ACHN (cell line): Measurements from ENCODE around the gene BRME1.

Experiments
- DNase-seq: peaks from one replicate; pipeline ENCODE4 v3.0.0-alpha.2; 2015
- in situ Hi-C: cut with HindIII; loops from 2 replicates; pipeline ENCODE4 v1.10.0; 2017; ENCODE audit warnings: low sequenced_read_pairs, low pct_ligation_motif_present, low pct_unique_long_range_greater_than_20kb

The BRME1 gene

GRCh38 chr19:13905634-13906520, at the start of gene BRME1, which contains the start of gene CC2D1A:
BRME1 (minus strand) TSS chr19:13906117; CDS start chr19:13904892, 1,225 bp downstream.
CC2D1A (plus strand) TSS chr19:13906201; CDS start chr19:13906442, 241 bp downstream.
- in situ Hi-C loops = no loop called here
- DNase-seq = peak; percentile 87

- in situ Hi-C loops = no loop called here
- no peak for DNase-seq
These were observed 48.3 kb upstream of the BRME1 start for GRCh38 chr19:13954185-13954584.

GRCh38 chr19:13952931-13953531, 47.1 kb upstream of the BRME1 start:
- peak; percentile 48 for DNase-seq
- in situ Hi-C loops = no loop called here

DNA sequence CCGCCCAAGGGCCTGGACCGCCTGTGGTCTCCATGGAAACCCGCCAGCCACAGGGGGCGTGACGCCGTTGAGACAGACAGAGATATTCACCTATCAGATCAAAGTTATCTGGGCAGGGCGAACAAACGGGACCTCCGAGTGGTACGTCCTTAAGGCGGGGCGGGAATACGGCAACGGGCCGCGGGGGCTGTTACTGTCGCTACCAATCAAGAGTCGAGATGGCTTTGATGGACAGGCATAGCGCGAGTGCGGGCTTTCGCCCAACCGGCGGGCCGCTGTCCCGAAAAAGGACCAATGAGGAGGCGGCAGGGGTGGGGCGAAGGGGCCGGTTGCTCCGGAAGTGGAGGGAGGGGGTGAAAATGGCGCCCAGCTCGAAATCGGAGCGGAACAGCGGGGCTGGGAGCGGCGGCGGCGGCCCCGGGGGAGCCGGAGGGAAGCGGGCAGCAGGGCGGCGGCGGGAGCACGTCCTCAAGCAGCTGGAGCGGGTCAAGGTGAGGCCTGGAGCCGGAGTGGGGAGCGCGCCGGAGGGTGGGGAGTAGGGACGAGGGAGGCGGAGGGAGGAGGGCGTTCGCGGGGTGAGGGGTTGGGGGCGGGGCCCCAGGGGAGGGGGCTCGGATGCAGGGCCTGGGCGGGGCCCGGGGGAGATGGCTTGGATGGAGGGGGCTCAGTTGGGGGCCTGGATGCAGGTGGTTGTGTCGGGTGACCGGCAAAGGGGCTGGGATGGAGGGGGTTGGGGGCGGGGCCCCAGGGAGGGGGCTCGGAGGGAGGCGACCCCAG, 46.4 kb upstream of the BRME1 start, which contains the start of gene DCAF15:
TSS of gene DCAF15 (plus strand) at position 356 of the 777 bp plus-strand sequence. CDS start at position 360, 4 bp downstream.
- DNase-seq = peak; percentile 98
- in situ Hi-C loops = no loop called here

- DNase-seq = no peak
- in situ Hi-C loops = no loop called here
These were observed 45.9 kb upstream of the BRME1 start for GRCh38 chr19:13951799-13952153.

- no peak for DNase-seq
- in situ Hi-C loops = no loop called here
These were observed 45.1 kb upstream of the BRME1 start for GRCh38 chr19:13951043-13951442.

GRCh38 chr19:13946414-13946813, 40.5 kb upstream of the BRME1 start:
- no peak for DNase-seq
- in situ Hi-C loops = no loop called here

DNA sequence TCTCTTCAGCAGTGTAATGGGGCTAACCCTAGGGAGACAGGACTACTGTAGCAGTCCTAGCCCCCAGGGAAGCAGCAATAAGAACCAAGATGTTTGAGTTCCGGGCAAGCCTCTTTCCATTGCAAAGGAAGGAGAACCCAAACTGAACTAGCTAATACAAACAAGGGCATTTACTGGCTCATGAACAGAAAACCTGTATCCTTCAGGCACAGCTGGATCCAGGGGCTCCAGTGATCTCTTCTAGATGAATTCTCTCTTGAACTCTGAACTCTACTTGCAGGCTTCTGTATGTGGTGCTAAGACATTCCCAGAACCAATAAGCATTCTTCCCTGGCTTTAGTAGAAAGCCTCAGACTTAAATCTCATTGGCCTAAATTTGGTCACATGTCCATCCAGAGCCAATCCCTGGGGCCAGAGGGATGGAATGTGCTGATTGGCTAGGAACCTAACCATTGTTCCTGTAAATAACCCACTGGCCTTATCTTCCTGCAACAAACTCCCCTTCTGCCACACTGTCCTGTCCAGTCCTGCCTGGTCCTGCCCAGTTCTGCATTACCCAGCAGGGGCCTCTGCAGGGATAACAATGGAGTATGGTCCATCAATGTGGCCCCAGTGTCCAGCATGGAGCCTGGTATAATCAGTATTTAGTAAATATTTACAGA, 36.2 kb upstream of the BRME1 start:
- DNase-seq = no peak
- in situ Hi-C loops = no loop called here

DNA sequence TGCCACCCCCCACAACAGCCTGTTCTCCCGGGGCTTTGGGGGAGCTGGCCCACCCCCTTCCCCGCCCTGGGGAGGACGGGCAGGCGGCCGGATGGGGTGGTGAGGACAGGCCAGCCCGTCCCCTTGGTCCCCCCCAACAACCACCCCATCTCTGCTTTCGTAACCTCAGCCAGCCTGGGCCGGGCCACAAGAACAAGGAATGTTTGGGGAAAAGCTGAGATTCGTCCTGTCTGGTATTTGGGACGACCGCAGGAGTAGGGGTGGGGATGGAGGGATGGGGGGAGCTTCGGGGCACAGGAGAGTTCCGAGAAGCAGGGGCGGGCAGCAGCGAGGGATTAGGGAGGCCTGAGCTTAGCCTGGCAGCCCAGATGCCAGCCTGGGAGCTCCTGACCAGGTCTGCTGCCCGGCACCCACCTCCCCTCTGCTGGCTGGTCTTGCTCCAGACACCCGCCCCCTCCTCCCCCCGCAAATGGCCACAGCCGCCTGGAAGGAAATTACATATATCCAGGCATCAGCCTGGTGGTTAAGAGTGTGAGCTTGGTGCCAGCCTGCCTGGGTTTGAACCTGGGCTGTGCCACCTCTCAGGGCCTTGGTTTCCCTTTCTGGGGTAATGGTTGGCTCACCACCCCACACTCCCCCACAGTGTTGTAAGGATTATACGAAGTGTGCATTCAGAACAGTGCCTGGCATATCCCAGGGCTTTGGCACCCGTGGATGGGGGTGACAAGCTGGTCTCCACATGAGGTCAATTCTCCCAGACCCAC, 32.6 kb upstream of the BRME1 start, which contains the start of gene PODNL1:
TSS of gene PODNL1 (minus strand) at position 117 of the 764 bp plus-strand sequence. CDS start 236 bp downstream, outside the sequence.
- in situ Hi-C loops = no loop called here
- no peak for DNase-seq

DNA sequence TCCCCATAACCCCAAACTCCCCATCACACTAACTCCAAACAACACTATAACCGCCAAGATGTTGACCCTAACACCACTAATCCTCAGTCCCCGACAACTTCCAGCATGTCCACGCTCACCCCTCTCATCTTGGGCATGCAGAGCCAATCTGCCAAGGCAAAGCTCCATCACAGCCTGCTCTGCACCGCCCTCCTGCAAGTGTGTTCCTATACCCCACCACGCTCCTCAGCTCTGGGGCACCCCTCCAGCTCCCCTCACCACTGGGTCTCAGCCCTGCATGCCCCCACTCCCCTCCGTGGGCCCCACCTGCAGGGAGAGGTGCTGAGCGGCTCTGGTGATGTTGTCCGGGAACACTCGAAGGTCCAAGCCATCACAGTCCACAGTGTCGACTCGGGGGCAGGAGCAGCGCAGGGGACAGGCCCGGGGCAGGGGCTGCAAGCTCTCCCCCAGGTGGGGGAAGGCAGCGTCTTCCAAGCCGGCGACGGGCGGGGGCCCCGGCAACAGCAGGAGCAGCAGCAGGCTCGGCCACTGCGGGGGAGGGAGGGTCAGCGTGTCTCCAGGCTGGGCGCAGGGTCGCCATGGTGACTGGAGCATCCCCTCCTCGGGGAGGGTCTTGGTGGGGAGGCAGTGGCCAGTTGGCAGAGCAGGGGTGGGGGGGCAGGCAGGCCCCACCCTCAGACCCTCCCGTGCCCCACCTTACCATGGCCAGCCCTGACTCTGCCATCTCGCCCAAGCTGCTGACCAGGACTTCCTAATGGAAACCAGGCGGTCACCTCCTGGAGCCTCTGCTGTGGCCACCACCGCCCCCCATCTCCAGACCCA, 31.8 kb upstream of the BRME1 start:
- DNase-seq = no peak
- in situ Hi-C loops = no loop called here

- in situ Hi-C loops = no loop called here
- no peak for DNase-seq
These were observed 30.0 kb upstream of the BRME1 start for GRCh38 chr19:13935765-13936510.

- DNase-seq = no peak
- in situ Hi-C loops = no loop called here
These were observed 28.8 kb upstream of the BRME1 start for GRCh38 chr19:13934785-13935109.

DNA sequence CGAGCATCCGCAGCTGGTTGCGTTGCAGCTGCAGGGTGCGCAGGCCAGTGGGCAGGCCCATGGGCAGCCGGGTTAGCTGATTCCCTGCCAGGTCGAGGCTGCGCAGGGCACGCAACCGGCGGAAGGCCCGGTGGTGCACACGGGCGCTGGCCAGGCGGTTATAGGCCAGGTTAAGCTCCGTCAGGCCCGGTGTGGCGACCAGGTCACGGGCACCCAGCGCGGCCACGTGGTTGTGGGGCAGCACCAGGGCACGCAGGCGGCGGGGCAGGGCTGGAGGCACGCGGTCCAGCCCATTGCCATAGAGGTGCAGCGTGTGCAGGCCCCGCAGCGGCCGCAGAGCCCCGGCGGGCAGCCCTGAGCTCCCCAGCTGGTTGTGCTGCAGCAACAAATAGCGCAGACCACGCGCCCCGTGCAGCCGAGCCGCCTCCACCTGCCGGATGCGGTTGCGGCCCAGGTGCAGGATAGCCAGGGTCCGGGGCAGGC, 27.0 kb upstream of the BRME1 start:
- in situ Hi-C loops = no loop called here

GRCh38 chr19:13932149-13932637, 26.3 kb upstream of the BRME1 start:
- no peak for DNase-seq
- in situ Hi-C loops = no loop called here

More for the DNA sequence above, 27.0 kb upstream of the BRME1 start:
- no peak for DNase-seq

- in situ Hi-C loops = no loop called here
- DNase-seq = no peak
These were observed 25.7 kb upstream of the BRME1 start for GRCh38 chr19:13931391-13932148.

GRCh38 chr19:13930402-13930801, 24.5 kb upstream of the BRME1 start:
- in situ Hi-C loops = no loop called here
- DNase-seq = no peak
